Smooth muscle cell (in vitro differentiated cells): ENCODE results near the gene CPXM2. TPM values are rescaled to one million over a fixed set of nuclear protein-coding genes. Genes with fewer than 3 reads are reported as not detected.

Experiments
- DNase-seq: peaks from one replicate; lab custom pipeline; 2025; ENCODE audit not compliant: unreplicated experiment; lab: John Stamatoyannopoulos, UW
- H2AFZ ChIP-seq: fragments of 200-600 bp; sonication (generic); 2 replicates; pipeline ENCODE4 v1.6.0; 2016; ENCODE audit warnings: antibody characterized with exemption, low read depth, mild to moderate bottlenecking
- H3F3A ChIP-seq: fragments of 200-600 bp; sonication (generic); 2 replicates; pipeline ENCODE4 v1.6.0; 2017; ENCODE audit warnings: antibody characterized with exemption, low read depth
- H3K27ac ChIP-seq: fragments of 200-600 bp; sonication (generic); 2 replicates; pipeline ENCODE4 v1.5.1; 2016; ENCODE audit warnings: low read depth, mild to moderate bottlenecking
- H3K27me3 ChIP-seq: fragments of 200-600 bp; sonication (generic); 2 replicates; pipeline ENCODE4 v1.6.1; 2016; ENCODE audit warnings: low read depth, mild to moderate bottlenecking
- H3K36me3 ChIP-seq: fragments of 200-600 bp; sonication (generic); 2 replicates; pipeline ENCODE4 v1.5.1; 2016; ENCODE audit warnings: low read depth
- H3K4me1 ChIP-seq: fragments of 200-600 bp; sonication (generic); 2 replicates; pipeline ENCODE4 v1.5.1; 2016; ENCODE audit warnings: low read depth
- H3K4me2 ChIP-seq: fragments of 200-600 bp; sonication (generic); 2 replicates; pipeline ENCODE4 v1.6.0; 2016; ENCODE audit warnings: mild to moderate bottlenecking
- H3K4me3 ChIP-seq: fragments of 200-600 bp; sonication (generic); 2 replicates; pipeline ENCODE4 v1.5.1; 2016; ENCODE audit warnings: mild to moderate bottlenecking
- H3K79me2 ChIP-seq: fragments of 200-600 bp; sonication (generic); 2 replicates; pipeline ENCODE4 v1.6.0; 2016; ENCODE audit warnings: low read depth, mild to moderate bottlenecking
- H3K9ac ChIP-seq: fragments of 200-600 bp; sonication (generic); 2 replicates; pipeline ENCODE4 v1.6.0; 2016; ENCODE audit warnings: low read depth
- H3K9me3 ChIP-seq: fragments of 200-600 bp; sonication (generic); replicated peaks from 2 replicates; pipeline ENCODE4 v1.5.1; 2016; ENCODE audit warnings: low read depth
- H4K20me1 ChIP-seq: fragments of 200-600 bp; sonication (generic); 2 replicates; pipeline ENCODE4 v1.6.0; 2016; ENCODE audit warnings: low read depth
- WGBS: methylation state at CpG from one replicate; pipeline ENCODE4 v1.1.7; 2016; ENCODE audit warnings: low lambda C conversion rate; 5-methylcytosine and 5-hydroxymethylcytosine counted together
- polyA plus RNA-seq: library from polyadenylated mRNA; unstranded; fragments of >200 nt; fragmentation: Nextera tagmentation; extraction: Ambion mirVana; gene quantifications from 2 replicates; pipeline ENCODE4 v1.2.1, GENCODE V29; 2016
- total RNA-seq: library from RNA; depleted of rRNA; stranded (reverse); fragments of >200 nt; gene quantifications from 2 replicates; pipeline ENCODE4 v1.2.3, GENCODE V29; 2014
- TF ChIP-seq, protein P1 (sequence below): fragments of 200-600 bp; sonication (generic); IDR thresholded peaks from 2 replicates; pipeline ENCODE4 v1.5.1; 2017; ENCODE audit warnings: borderline replicate concordance, mild to moderate bottlenecking, antibody characterized with exemption; ENCODE audit not compliant: insufficient read depth, poor library complexity, severe bottlenecking

CPXM2 gene
- total and polyA plus RNA-seq, 2 experiments from 2014 or later = 31.2 to 65.5 TPM

DNA sequence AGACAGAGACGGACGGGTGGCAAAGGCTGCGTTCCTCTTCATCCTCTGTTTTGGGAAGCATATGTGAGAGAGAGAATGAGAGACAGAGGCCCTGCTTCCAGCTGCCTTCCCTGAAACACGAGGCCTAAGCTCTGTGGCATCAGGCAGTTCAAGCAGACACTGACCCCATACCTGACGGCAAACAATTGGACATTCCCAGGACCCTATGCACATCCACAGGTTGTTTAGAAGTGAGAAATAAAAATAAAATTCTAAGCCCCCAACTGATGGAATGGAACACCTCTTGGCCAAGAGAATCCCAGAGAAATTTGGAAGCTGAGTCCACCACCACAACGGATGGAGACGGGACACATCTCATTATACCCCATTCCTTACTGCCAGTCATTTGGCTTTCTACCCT lies 105.3 kb downstream of the CPXM2 start:
- TF ChIP-seq, protein P1, sequence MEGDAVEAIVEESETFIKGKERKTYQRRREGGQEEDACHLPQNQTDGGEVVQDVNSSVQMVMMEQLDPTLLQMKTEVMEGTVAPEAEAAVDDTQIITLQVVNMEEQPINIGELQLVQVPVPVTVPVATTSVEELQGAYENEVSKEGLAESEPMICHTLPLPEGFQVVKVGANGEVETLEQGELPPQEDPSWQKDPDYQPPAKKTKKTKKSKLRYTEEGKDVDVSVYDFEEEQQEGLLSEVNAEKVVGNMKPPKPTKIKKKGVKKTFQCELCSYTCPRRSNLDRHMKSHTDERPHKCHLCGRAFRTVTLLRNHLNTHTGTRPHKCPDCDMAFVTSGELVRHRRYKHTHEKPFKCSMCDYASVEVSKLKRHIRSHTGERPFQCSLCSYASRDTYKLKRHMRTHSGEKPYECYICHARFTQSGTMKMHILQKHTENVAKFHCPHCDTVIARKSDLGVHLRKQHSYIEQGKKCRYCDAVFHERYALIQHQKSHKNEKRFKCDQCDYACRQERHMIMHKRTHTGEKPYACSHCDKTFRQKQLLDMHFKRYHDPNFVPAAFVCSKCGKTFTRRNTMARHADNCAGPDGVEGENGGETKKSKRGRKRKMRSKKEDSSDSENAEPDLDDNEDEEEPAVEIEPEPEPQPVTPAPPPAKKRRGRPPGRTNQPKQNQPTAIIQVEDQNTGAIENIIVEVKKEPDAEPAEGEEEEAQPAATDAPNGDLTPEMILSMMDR = no peak
- Histone ChIP-seq H3K9me3 (no peaks in the 10 kb centered on the region), H3K36me3 (no peaks in the 10 kb centered on the region), H3K4me2 (no peak overlapping the region), H3K4me3 (no peak overlapping the region), H3K27ac (no peak overlapping the region), H3K27me3 (no peaks in the 10 kb centered on the region), H3K9ac (no peak overlapping the region), H3F3A (no peaks in the 10 kb centered on the region), H2AFZ (no peak overlapping the region), H3K4me1 (peaks cover 17% of the 10 kb centered on the region), H4K20me1 (no peaks in the 10 kb centered on the region), H3K79me2 (no peaks in the 10 kb centered on the region)
- 91% methylated on average over 7 of the region's 7 CpGs for WGBS
- DNase-seq = no peak

DNA sequence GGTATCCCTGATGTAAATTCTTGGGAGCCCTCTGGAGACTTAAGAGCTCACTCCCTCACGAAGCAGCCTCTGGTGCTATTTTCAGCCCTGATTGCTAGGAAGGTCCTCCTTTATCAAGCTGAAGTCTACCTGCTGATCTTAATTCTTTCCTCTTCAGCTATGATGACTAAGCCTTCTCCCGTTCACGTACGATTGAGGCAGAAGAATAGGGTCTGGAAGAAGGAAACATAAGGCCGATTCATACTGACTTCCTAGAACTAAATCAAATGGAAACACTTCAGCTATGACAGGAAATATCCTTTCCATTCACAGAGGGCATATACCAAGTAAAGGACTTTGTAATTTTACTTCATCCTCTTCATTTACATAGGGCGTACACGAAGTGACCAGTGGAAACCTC lies 107.0 kb downstream of the CPXM2 start:
- H3K27ac ChIP-seq = no peak overlapping the region

DNA sequence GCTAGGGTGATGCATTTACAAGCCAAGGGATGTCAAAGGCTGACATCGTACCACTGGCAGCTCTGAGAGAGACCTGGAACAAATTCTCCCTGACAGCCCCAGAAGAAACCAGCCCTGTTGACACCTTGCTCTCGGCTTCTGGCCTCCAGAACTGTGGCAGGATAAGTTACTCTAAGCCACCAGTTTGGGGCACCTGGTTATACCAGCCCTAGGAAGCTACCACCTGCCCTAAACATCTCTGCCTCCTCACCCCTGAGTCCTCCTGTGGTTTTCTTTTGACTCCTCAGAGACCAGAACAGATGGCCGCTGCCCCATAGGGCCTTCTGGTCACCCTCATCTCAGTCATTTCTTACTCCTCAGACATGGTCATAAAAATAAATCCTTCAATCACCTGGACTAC lies 107.4 kb downstream of the CPXM2 start:
- no peaks in the 10 kb centered on the region for H3K27me3 ChIP-seq
- no peak overlapping the region for H3K27ac ChIP-seq
- H3K9me3 ChIP-seq = no peaks in the 10 kb centered on the region
- no peak overlapping the region for H3K4me2 ChIP-seq
- H3K4me1 ChIP-seq = peaks cover 22% of the 10 kb centered on the region
- TF ChIP-seq, protein P1 = no peak
- no peaks in the 10 kb centered on the region for H4K20me1 ChIP-seq
- 86% methylated on average over 3 of the region's 3 CpGs for WGBS
- no peak overlapping the region for H2AFZ ChIP-seq
- no peak for DNase-seq
- no peaks in the 10 kb centered on the region for H3K36me3 ChIP-seq
- H3K4me3 ChIP-seq = no peak overlapping the region
- no peak overlapping the region for H3K9ac ChIP-seq
- no peaks in the 10 kb centered on the region for H3F3A ChIP-seq
- no peaks in the 10 kb centered on the region for H3K79me2 ChIP-seq

More for the DNA sequence above, 107.0 kb downstream of the CPXM2 start:
- DNase-seq = no peak
- Histone ChIP-seq H3K4me2 (no peak overlapping the region), H3F3A (no peaks in the 10 kb centered on the region), H3K27me3 (no peaks in the 10 kb centered on the region), H3K9ac (no peak overlapping the region), H3K9me3 (no peaks in the 10 kb centered on the region), H3K36me3 (no peaks in the 10 kb centered on the region), H3K4me1 (peaks cover 18% of the 10 kb centered on the region), H4K20me1 (no peaks in the 10 kb centered on the region), H2AFZ (no peak overlapping the region), H3K4me3 (no peak overlapping the region), H3K79me2 (no peaks in the 10 kb centered on the region)
- TF ChIP-seq, protein P1 = no peak
- 91% methylated on average over 7 of the region's 7 CpGs for WGBS

DNA sequence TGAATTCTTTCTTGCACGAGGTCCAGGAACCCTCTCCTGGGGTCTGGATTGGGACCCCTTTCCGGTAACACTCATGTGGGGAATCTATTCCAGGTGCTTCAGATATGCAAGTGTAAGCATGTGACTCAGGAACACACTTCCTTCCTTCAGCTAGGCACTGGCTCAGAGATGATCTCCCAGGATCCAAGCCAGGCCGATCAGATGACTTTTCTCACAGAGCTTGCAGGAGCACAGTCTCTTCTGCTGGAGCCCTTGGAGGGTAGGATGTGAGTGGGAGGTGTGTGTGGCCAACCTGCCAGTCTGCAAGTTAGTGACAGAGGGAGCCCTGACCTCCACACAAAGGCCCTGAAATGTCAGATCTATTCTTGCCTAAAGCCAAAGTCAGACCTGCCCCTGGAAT lies 108.3 kb downstream of the CPXM2 start:
- H3F3A ChIP-seq = no peaks in the 10 kb centered on the region
- H3K79me2 ChIP-seq = no peaks in the 10 kb centered on the region
- no peaks in the 10 kb centered on the region for H4K20me1 ChIP-seq
- H3K27me3 ChIP-seq = no peaks in the 10 kb centered on the region
- TF ChIP-seq, protein P1 = no peak
- no peak for DNase-seq
- H3K36me3 ChIP-seq = no peaks in the 10 kb centered on the region
- peak overlapping the region; percentile 78 for H3K27ac ChIP-seq
- no peak overlapping the region for H3K4me3 ChIP-seq
- no peak overlapping the region for H3K9ac ChIP-seq
- no peak overlapping the region for H3K4me2 ChIP-seq
- H3K9me3 ChIP-seq = no peaks in the 10 kb centered on the region
- peaks cover 27% of the 10 kb centered on the region for H3K4me1 ChIP-seq
- WGBS = 84% methylated on average over 3 of the region's 3 CpGs
- H2AFZ ChIP-seq = no peak overlapping the region
